Spleen (tissue), 11 donors: ENCODE measurements around the gene ENOPH1. TPM values are rescaled to one million over a fixed set of nuclear protein-coding genes. Genes with fewer than 3 reads are reported as not detected.

Source experiments
- DNase-seq: peaks from one replicate; pipeline ENCODE4 v3.0.0-alpha.2; 2020
- H3K27ac ChIP-seq, 8 donors: fragments of 200-600 bp; sonication (generic) in 7 of 8; 1 replicate in 4 of 8; 2 replicates in 4 of 8; pipeline versions ENCODE4 v1.5.0 to v1.8.0; 2016 to 2021; ENCODE audit warnings: inconsistent platforms in 4 of 8, mild to moderate bottlenecking in 4 of 8, moderate library complexity in 1 of 8
- H3K27me3 ChIP-seq, 7 donors: fragments of 200-600 bp; sonication (generic) in 6 of 7; replicated peaks in 1 of 7; 1 replicate in 4 of 7; 2 replicates in 3 of 7; pipeline versions ENCODE4 v1.5.0 to v1.8.0; 2016 to 2021; ENCODE audit warnings: inconsistent platforms in 3 of 7, mild to moderate bottlenecking in 1 of 7
- H3K36me3 ChIP-seq, 6 donors: fragments of 200-600 bp; sonication (generic) in 5 of 6; 1 replicate in 4 of 6; 2 replicates in 2 of 6; pipeline versions ENCODE4 v1.5.0 to v1.8.0; 2016 to 2021; ENCODE audit warnings: inconsistent platforms in 2 of 6
- H3K4me1 ChIP-seq, 6 donors: fragments of 200-600 bp; sonication (generic) in 5 of 6; 1 replicate in 3 of 6; 2 replicates in 3 of 6; pipeline versions ENCODE4 v1.5.0 to v1.8.0; 2016 to 2021; ENCODE audit warnings: inconsistent platforms in 3 of 6
- H3K4me3 ChIP-seq, 8 donors: fragments of 200-600 bp; sonication (generic) in 7 of 8; 1 replicate in 4 of 8; 2 replicates in 4 of 8; pipeline versions ENCODE4 v1.5.0 to v1.8.0; 2016 to 2021; ENCODE audit warnings: inconsistent platforms in 4 of 8, mild to moderate bottlenecking in 4 of 8, moderate library complexity in 2 of 8
- H3K9me3 ChIP-seq, 8 donors: fragments of 200-600 bp; sonication (generic) in 7 of 8; 1 replicate in 4 of 8; 2 replicates in 4 of 8; pipeline versions ENCODE4 v1.5.0 to v1.8.0; 2016 to 2021; ENCODE audit warnings: inconsistent platforms in 4 of 8
- POLR2A ChIP-seq, 3 donors: fragments of 450-650 bp; IDR thresholded peaks; one replicate each; pipeline ENCODE4 v1.5.1; 2017; ENCODE audit warnings: antibody characterized with exemption in 3 of 3, mild to moderate bottlenecking in 1 of 3
- POLR2AphosphoS5 ChIP-seq, 3 donors: sonication (generic); formaldehyde crosslinking; IDR thresholded peaks; one replicate each; pipeline ENCODE4 v1.5.1; 2017; ENCODE audit warnings: antibody characterized with exemption in 3 of 3
- WGBS, 5 donors: extraction: QIAGEN DNeasy Blood & Tissue Kit in 3 of 5; methylation state at CpG; one replicate each; pipeline versions ENCODE4 v1.1.5 to v1.1.7; 2013 to 2018; 5-methylcytosine and 5-hydroxymethylcytosine counted together
- intact Hi-C: fragments of 100-400 bp; cut with DNase I; formaldehyde crosslinking; loops from one replicate; pipeline ENCODE4 v1.15.0; 2023; ENCODE audit warnings: low total_unique reads
- polyA plus RNA-seq, 3 donors: library from polyadenylated mRNA; stranded (reverse); fragments of 200-250 nt; gene quantifications; one replicate each; pipeline ENCODE4 v1.2.1, GENCODE V29; 2013
- total RNA-seq, 7 donors: library from RNA; depleted of rRNA in 3 of 7; stranded (reverse); fragments of >200 nt in 3 of 7; fragmentation: NEBNext Ultra II Directional in 4 of 7; extraction: Animal tissue kit (Norgen Biotek cat#: 25700) in 4 of 7; gene quantifications; one replicate each; pipeline versions ENCODE4 v1.1.0 to v1.2.1, GENCODE V29; 2016 to 2021
- TF ChIP-seq, protein P1 (sequence below), 11 experiments: fragments of 200-600 bp in 7 of 11; fragments of 450-650 bp in 4 of 11; sonication (generic) in 4 of 11; IDR thresholded peaks in 8 of 11; conservative IDR thresholded peaks in 3 of 11; 1 replicate in 7 of 11; 2 replicates in 4 of 11; pipeline versions ENCODE4 v1.4.0 to v1.8.0; 2016 to 2021; ENCODE audit warnings: antibody characterized with exemption in 11 of 11, inconsistent platforms in 4 of 11, mild to moderate bottlenecking in 1 of 11
- donor health status: healthy with polysubstance abuse.
- donor health status: DM: no; HTN: no; CAD: no; lungs with moderate emphysema.
- donor health status: DM: no; HTN: no; CAD: no.
- donor health status: Bipolar disorder and iron deficiency.
- donor health status: healthy.
- donor health status: DM: no; HTN: no; CAD: no.
- donor health status: DM: yes; HTN: yes; CAD: no.

Gene ENOPH1
- total and polyA plus RNA-seq, 10 donors: 21.6 to 35.9 (median 28.5) TPM

DNA sequence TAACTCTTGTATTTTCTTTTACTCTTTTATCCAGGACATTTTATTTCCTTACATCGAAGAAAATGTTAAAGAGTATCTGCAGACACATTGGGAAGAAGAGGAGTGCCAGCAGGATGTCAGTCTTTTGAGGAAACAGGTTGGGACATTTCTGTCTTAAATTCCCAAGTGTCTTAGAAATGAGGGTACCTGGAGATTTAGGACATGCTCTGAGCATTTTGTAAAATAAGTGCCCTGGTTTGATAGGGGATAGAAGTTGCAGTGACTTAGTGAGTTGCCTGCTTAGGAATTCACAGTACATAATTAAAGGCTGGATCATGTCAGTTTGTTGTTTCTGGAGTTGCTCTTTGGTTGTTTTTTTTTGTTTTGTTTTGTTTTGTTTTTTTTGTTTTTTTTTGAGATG is 17.5 kb downstream of the ENOPH1 start:
- intact Hi-C loops: no loop called here
- H3K4me3 ChIP-seq: no peak overlapping the region
- H3K27me3 ChIP-seq: no peaks in the 10 kb centered on the region
- H3K36me3 ChIP-seq: peaks cover 0 to 64% (median 41%) of the 10 kb centered on the region in 6 donors
- no peak for TF ChIP-seq POLR2AphosphoS5 (IDR thresholded peaks at IDR 0.05)
- TF ChIP-seq POLR2A (IDR thresholded peaks at IDR 0.05): no peak
- TF ChIP-seq, protein P1, sequence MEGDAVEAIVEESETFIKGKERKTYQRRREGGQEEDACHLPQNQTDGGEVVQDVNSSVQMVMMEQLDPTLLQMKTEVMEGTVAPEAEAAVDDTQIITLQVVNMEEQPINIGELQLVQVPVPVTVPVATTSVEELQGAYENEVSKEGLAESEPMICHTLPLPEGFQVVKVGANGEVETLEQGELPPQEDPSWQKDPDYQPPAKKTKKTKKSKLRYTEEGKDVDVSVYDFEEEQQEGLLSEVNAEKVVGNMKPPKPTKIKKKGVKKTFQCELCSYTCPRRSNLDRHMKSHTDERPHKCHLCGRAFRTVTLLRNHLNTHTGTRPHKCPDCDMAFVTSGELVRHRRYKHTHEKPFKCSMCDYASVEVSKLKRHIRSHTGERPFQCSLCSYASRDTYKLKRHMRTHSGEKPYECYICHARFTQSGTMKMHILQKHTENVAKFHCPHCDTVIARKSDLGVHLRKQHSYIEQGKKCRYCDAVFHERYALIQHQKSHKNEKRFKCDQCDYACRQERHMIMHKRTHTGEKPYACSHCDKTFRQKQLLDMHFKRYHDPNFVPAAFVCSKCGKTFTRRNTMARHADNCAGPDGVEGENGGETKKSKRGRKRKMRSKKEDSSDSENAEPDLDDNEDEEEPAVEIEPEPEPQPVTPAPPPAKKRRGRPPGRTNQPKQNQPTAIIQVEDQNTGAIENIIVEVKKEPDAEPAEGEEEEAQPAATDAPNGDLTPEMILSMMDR (IDR thresholded peaks at IDR 0.05 in 8 of 11, conservative IDR thresholded peaks at IDR 0.05 in 3 of 11): no peak
- no peak for DNase-seq
- no peak overlapping the region for H3K27ac ChIP-seq
- 96 to 98% (median 98%) methylated on average over 1 of the region's 1 CpG for WGBS, 5 donors
- H3K9me3 ChIP-seq: no peaks in the 10 kb centered on the region
- H3K4me1 ChIP-seq: peaks cover 0 to 4% (median 0%) of the 10 kb centered on the region in 6 donors

DNA sequence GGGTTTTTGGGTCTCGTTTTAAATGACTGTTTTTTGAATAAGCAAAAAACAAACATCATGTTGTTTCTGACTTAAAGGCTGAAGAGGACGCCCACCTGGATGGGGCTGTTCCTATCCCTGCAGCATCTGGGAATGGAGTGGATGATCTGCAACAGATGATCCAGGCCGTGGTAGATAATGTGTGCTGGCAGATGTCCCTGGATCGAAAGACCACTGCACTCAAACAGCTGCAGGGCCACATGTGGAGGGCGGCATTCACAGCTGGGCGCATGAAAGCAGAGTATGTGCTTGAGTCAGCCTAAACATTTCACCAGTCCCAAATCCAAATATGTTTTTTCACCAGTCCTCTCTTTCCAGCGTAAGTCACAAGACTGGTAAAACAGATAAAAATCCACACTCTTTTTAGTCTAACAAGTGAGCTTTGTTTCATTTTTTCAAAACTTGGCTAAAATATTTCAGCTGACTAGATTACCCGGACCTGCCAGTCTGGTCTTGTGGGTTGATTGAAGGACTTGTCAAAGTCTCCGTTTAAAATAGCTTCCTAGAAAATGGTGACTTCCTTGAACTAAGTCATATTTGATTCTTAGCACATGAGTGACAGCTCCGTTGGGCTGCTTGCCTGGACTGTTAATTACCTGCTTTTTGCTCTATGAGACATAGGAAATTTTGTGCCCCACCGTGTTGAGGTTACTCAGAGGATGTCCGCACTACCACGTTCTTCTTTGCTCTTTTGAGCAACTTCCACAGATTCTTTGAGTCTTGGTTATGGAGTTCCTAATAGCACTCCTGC is 20.8 kb downstream of the ENOPH1 start:
- Histone ChIP-seq H3K9me3 (no peaks in the 10 kb centered on the region), H3K36me3 (peaks cover 0 to 88% (median 48%) of the 10 kb centered on the region in 6 donors), H3K27ac (no peak overlapping the region), H3K4me3 (no peak overlapping the region), H3K27me3 (no peaks in the 10 kb centered on the region), H3K4me1 (peaks cover 0 to 4% (median 0%) of the 10 kb centered on the region in 6 donors)
- TF ChIP-seq POLR2A (IDR thresholded peaks at IDR 0.05) (no peak), POLR2AphosphoS5 (IDR thresholded peaks at IDR 0.05) (no peak)
- TF ChIP-seq, protein P1 (IDR thresholded peaks at IDR 0.05 in 8 of 11, conservative IDR thresholded peaks at IDR 0.05 in 3 of 11): no peak
- intact Hi-C loops: no loop called here
- 91 to 95% (median 92%) methylated on average over 13 of the region's 13 CpGs for WGBS, 5 donors
- no peak for DNase-seq

DNA sequence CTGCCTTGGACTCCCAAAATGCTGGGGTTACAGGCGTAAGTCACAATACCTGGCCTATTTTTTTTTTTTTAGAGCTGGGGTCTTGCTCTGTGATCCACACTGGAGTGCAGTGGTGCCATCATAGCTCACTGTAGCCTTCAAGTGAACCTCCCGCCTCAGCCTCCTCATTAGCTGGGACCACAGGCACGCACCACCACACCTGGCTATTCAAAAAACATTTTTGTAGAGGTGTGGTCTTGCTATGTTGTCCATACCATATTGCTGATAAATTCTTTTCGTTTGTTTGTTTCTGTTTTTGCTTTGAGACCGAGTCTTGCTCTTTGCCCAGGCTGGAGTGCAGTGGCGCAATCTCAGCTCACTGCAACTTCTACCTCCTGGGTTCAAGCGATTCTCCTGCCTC is 21.6 kb downstream of the ENOPH1 start:
- Histone ChIP-seq H3K27ac (no peak overlapping the region), H3K4me3 (no peak overlapping the region), H3K27me3 (no peaks in the 10 kb centered on the region), H3K4me1 (peaks cover 0 to 4% (median 0%) of the 10 kb centered on the region in 6 donors), H3K9me3 (no peaks in the 10 kb centered on the region), H3K36me3 (peaks cover 0 to 97% (median 55%) of the 10 kb centered on the region in 6 donors)
- no peak for DNase-seq
- TF ChIP-seq, protein P1 (IDR thresholded peaks at IDR 0.05 in 8 of 11, conservative IDR thresholded peaks at IDR 0.05 in 3 of 11): no peak
- TF ChIP-seq POLR2AphosphoS5 (IDR thresholded peaks at IDR 0.05) (no peak), POLR2A (IDR thresholded peaks at IDR 0.05) (no peak)
- intact Hi-C loops: no loop called here
- 95 to 98% (median 98%) methylated on average over 7 of the region's 7 CpGs for whole genome bisulfite sequencing, 5 donors

DNA sequence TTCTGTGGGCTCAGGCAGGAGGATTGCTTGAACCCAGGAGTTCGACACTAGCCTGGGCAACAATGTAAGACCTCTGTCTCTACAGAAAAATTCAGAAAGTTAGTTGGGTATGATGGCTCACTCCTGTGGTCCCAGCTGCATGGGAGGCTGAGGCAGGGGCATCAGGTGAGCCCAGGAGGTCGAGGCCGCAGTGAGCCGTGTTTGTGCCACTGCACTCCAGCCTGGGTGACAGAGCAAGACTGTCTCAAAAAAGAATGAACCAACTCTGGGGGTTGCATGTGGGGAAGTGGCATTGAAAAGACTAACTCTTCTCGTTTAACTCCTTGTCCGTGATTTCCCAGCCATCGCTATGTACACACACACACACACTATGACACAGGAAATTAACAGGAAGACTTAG is 26.9 kb downstream of the ENOPH1 start:
- Histone ChIP-seq H3K27me3 (no peaks in the 10 kb centered on the region), H3K9me3 (no peaks in the 10 kb centered on the region), H3K27ac (no peak overlapping the region), H3K4me1 (peaks cover 0 to 4% (median 2%) of the 10 kb centered on the region in 6 donors), H3K36me3 (peaks cover 0 to 91% (median 55%) of the 10 kb centered on the region in 6 donors), H3K4me3 (no peak overlapping the region)
- TF ChIP-seq POLR2A (IDR thresholded peaks at IDR 0.05) (no peak), POLR2AphosphoS5 (IDR thresholded peaks at IDR 0.05) (no peak)
- TF ChIP-seq, protein P1 (IDR thresholded peaks at IDR 0.05 in 8 of 11, conservative IDR thresholded peaks at IDR 0.05 in 3 of 11): no peak
- no peak for DNase-seq
- intact Hi-C loops: no loop called here
- 76 to 90% (median 85%) methylated on average over 4 to 7 of the region's 7 CpGs for WGBS, 5 donors
